Pancreas (tissue), 10 donors: Measurements from ENCODE around the gene MACROD2. TPM values are rescaled to one million over a fixed set of nuclear protein-coding genes. Genes with fewer than 3 reads are reported as not detected.
A peak's percentile ranks its signal among the peaks of the same experiment; 100 is the strongest.
"Not testable (repeated sequence)": the region's sequence is repeated elsewhere in the genome, so short reads cannot be mapped to it uniquely, and the experiment has no call there.

Source experiments
- ATAC-seq, 4 donors: fragments of 200-7000 bp; cut with Tn5 transposase; one replicate each; pipeline versions ENCODE4 v1.8.0 to v1.9.1; 2020; ENCODE audit warnings: mild to moderate bottlenecking in 4 of 4, moderate library complexity in 4 of 4
- DNase-seq, 6 donors: peaks; one replicate each; pipeline ENCODE4 v3.0.0-alpha.2; 2020
- FAIRE-seq: peaks from 2 replicates; lab custom pipeline; 2012; peaks lifted over from hg19 to GRCh38; lab: Jason Lieb, UNC
- H3K27ac ChIP-seq, 4 donors: fragments of 200-600 bp; sonication (generic); 1 replicate in 3 of 4; 2 replicates in 1 of 4; pipeline versions ENCODE4 v1.5.0 to v1.8.0; 2020
- H3K27me3 ChIP-seq, 4 donors: fragments of 200-600 bp; one replicate each; pipeline ENCODE4 v1.8.0; 2021
- H3K36me3 ChIP-seq, 3 donors: fragments of 200-600 bp; sonication (generic) in 1 of 3; one replicate each; pipeline versions ENCODE4 v1.5.0 to v1.8.0; 2020 to 2021
- H3K4me1 ChIP-seq, 3 donors: fragments of 200-600 bp; one replicate each; pipeline ENCODE4 v1.8.0; 2021
- H3K4me3 ChIP-seq, 4 donors: fragments of 200-600 bp; sonication (generic) in 2 of 4; one replicate each; pipeline versions ENCODE4 v1.5.0 to v1.8.0; 2020 to 2021
- H3K9me3 ChIP-seq, 4 donors: fragments of 200-600 bp; one replicate each; pipeline ENCODE4 v1.8.0; 2021
- WGBS, 2 donors: extraction: QIAGEN DNeasy Blood & Tissue Kit; methylation state at CpG; one replicate each; pipeline ENCODE4 v1.1.7; 2013; 5-methylcytosine and 5-hydroxymethylcytosine counted together
- intact Hi-C, 3 donors: fragments of 100-400 bp; cut with DNase I; formaldehyde crosslinking; loops; one replicate each; pipeline versions ENCODE4 v1.11.1 to v1.14.2; 2022
- polyA plus RNA-seq, 2 donors: library from polyadenylated mRNA; stranded (reverse); fragments of 200-250 nt; gene quantifications; one replicate each; pipeline ENCODE4 v1.2.3, GENCODE V29; 2013
- total RNA-seq, 6 donors: library from RNA; stranded (reverse); fragmentation: NEBNext Ultra II Directional in 4 of 6; extraction: Animal tissue kit (Norgen Biotek cat#: 25700) in 4 of 6; gene quantifications; one replicate each; pipeline versions ENCODE4 v1.2.1 to v1.2.4, GENCODE V29; 2021 to 2023
- TF ChIP-seq, protein P1 (sequence below), 4 donors: fragments of 200-600 bp; sonication (generic) in 3 of 4; IDR thresholded peaks; one replicate each; pipeline versions ENCODE4 v1.5.0 to v1.8.0; 2021; ENCODE audit warnings: antibody characterized with exemption in 4 of 4
- donor health status: healthy with polysubstance abuse.
- donor health status: DM: no; HTN: no; CAD: no; lungs with moderate emphysema.
- donor health status: DM: no; HTN: no; CAD: no.
- donor health status: control.
- donor health status: control.
- donor health status: Bipolar disorder and iron deficiency.
- donor health status: DM: yes; HTN: yes; CAD: no.
- donor health status: DM: no; HTN: no; CAD: no.
- donor health status: DM: no; HTN: no; CAD: no.
- donor health status: DM: yes; HTN: yes; CAD: no.

Gene MACROD2
- total and polyA plus RNA-seq, 8 donors: 1.7 to 4.9 (median 2.7) TPM

DNA sequence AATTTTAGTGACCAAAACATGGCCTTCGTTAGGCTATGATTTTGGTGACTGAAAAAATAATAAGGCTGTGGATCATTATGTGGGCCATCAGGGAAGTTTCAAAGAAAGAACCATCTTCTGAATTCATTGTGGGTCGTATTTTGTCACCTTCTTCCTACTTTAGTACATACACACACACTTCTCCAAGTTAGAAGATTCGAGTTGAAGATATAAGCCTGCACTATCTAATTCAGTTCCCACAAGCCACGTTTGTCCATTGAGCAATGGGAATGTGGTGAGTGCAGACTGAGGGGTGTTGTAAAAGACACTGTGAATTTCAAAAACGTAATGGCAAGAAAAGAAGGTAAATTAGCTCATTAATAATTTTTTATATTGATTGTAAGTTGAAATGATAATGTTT lies 1812.0 kb downstream of the MACROD2 start:
- FAIRE-seq: no peak
- TF ChIP-seq, protein P1, sequence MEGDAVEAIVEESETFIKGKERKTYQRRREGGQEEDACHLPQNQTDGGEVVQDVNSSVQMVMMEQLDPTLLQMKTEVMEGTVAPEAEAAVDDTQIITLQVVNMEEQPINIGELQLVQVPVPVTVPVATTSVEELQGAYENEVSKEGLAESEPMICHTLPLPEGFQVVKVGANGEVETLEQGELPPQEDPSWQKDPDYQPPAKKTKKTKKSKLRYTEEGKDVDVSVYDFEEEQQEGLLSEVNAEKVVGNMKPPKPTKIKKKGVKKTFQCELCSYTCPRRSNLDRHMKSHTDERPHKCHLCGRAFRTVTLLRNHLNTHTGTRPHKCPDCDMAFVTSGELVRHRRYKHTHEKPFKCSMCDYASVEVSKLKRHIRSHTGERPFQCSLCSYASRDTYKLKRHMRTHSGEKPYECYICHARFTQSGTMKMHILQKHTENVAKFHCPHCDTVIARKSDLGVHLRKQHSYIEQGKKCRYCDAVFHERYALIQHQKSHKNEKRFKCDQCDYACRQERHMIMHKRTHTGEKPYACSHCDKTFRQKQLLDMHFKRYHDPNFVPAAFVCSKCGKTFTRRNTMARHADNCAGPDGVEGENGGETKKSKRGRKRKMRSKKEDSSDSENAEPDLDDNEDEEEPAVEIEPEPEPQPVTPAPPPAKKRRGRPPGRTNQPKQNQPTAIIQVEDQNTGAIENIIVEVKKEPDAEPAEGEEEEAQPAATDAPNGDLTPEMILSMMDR (IDR thresholded peaks at IDR 0.05): no peak
- no peaks in the 10 kb centered on the region for H3K9me3 ChIP-seq
- H3K4me1 ChIP-seq: no peaks in the 10 kb centered on the region
- H3K36me3 ChIP-seq: no peaks in the 10 kb centered on the region
- no peak for DNase-seq
- no peak overlapping the region for H3K4me3 ChIP-seq
- H3K27me3 ChIP-seq: no peaks in the 10 kb centered on the region
- no peak for ATAC-seq
- H3K27ac ChIP-seq: no peak overlapping the region
- intact Hi-C loops: no loop called here
- WGBS, 2 donors: 56 to 69% methylated on average over 5 of the region's 5 CpGs

DNA sequence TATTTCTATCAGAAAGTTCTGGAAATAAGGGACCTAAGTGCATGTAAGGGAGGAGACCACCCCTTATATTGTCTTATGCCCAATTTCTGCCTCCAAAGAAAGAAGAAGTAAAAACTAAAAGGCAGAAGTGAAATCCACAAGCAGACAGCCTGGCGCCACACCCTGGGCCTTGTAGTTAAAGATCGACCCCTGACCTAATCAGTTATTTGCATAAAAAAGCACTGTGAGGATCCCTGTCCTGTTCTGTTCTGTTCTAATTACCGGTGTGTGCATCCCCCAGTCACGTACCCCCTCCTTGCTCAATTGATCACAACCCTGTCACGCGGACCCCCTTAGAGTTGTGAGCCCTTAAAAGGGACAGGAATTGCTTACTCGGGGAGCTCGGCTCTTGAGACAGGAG lies 1812.5 kb downstream of the MACROD2 start:
- WGBS, 2 donors: 91 to 95% methylated on average over 8 of the region's 8 CpGs
- H3K27me3 ChIP-seq, H3K27ac ChIP-seq, ATAC-seq, intact Hi-C loops, H3K9me3 ChIP-seq, H3K36me3 ChIP-seq, H3K4me3 ChIP-seq, H3K4me1 ChIP-seq, DNase-seq, FAIRE-seq: not testable (repeated sequence)

DNA sequence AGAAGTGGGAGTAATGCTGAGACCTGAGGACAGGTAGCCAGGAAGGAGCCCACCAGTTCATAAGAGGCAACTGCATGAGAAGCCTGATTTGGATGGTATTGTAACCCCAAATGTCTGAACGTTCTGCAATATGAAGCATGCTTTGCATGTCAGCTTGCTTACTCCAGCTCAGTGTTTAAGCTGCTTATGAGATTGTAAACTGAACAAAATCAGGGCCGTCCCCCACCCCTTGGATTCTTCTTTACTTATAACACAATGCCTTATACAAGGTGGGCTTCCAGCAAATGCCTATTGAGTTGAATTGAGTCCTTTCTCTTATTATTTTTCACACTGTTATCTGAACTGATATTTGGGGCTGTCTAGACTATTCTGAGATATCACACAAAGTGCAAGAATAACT lies 1816.6 kb downstream of the MACROD2 start:
- Histone ChIP-seq H3K4me1 (peaks cover 0 to 11% (median 3%) of the 10 kb centered on the region in 3 donors), H3K4me3 (no peak overlapping the region), H3K9me3 (no peaks in the 10 kb centered on the region), H3K36me3 (no peaks in the 10 kb centered on the region), H3K27ac (no peak overlapping the region), H3K27me3 (no peaks in the 10 kb centered on the region)
- ATAC-seq (no peak), FAIRE-seq (no peak), DNase-seq (no peak)
- TF ChIP-seq, protein P1 (IDR thresholded peaks at IDR 0.05): no peak
- intact Hi-C loops: no loop called here
- WGBS, 2 donors: 68 to 71% methylated on average over 2 of the region's 2 CpGs

DNA sequence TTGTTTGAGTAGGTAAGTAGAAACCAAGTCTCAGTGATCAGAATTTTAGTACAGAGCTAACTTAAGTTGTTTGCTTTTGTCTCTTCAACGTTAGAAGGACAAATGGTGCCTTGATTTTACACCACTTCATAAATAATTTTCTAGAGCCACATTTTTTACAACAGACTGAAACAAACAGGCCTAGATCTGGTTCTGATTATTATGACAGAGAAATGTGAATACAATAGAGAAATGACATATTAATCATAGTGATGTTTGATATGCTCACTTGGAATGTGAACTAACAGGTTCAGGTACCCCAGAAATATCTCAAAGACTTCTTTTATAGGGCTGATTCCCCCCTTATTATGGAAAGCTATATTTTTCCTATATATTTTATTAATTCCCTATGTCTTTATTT lies 1817.4 kb downstream of the MACROD2 start:
- Histone ChIP-seq H3K4me1 (peaks cover 0 to 11% (median 3%) of the 10 kb centered on the region in 3 donors), H3K36me3 (no peaks in the 10 kb centered on the region), H3K27ac (peak overlapping the region in 1 of 4 donors; percentile 0), H3K9me3 (no peaks in the 10 kb centered on the region), H3K4me3 (no peak overlapping the region), H3K27me3 (no peaks in the 10 kb centered on the region)
- WGBS, 2 donors: 35 to 39% methylated on average over 1 of the region's 1 CpG
- DNase-seq (no peak), ATAC-seq (peak in 2 of 4 donors; percentile 38 to 56), FAIRE-seq (no peak)
- intact Hi-C loops: no loop called here
- TF ChIP-seq, protein P1 (IDR thresholded peaks at IDR 0.05): no peak

DNA sequence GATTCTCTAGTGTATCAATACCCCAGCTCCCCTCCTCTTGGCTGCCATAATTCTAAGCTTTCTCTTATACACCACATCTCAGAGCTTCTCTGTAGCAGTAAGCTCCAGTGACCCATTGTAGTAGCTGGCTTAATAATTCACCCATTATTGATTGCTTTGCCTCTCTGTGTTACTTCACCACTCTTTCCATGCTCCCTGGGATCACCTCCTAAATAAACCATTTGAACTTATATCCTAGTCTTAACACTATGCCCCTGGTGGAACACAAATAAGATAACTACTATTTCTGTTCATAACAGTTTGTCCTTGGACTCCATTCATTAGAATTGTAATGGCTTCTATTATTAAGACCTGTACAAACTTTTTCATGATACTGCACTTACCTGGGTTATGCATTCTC lies 1819.0 kb downstream of the MACROD2 start:
- TF ChIP-seq, protein P1 (IDR thresholded peaks at IDR 0.05): no peak
- intact Hi-C loops: no loop called here

More for the DNA sequence above, 1819.0 kb downstream of the MACROD2 start:
- H3K4me1 ChIP-seq: peaks cover 3 to 11% (median 3%) of the 10 kb centered on the region in 3 donors
- H3K27me3 ChIP-seq: no peaks in the 10 kb centered on the region
- ATAC-seq (peak; percentile 53 to 81 (median 62)), DNase-seq (no peak), FAIRE-seq (no peak)
- H3K36me3 ChIP-seq: no peaks in the 10 kb centered on the region
- H3K4me3 ChIP-seq: no peak overlapping the region
- H3K9me3 ChIP-seq: no peaks in the 10 kb centered on the region
- no peak overlapping the region for H3K27ac ChIP-seq
